ENCODE results near the gene WDSUB1.

The WDSUB1 gene

GRCh38 chr2:159202568-159203071 is 83.9 kb downstream of the WDSUB1 start:
- Histone ChIP-seq H3K14ac (ENCODE audit: low read length in 2 of 2) (no peak overlapping the region), H4K8ac (ENCODE audit: low read length) (no peak overlapping the region), H2AK5ac (ENCODE audit: low read length, severe bottlenecking) (no peak overlapping the region), H2BK5ac (ENCODE audit: low read depth, low read length, poor library complexity, severe bottlenecking) (no peak overlapping the region), H3K23ac (ENCODE audit: low read length in 2 of 2) (no peak overlapping the region), H2AFZ (ENCODE audit: low read depth, low read length) (no peak overlapping the region), H3K4me1 (ENCODE audit: control insufficient read depth, insufficient read depth, low read depth, low read length) (peaks cover 13% of the 10 kb centered on the region), H3K18ac (ENCODE audit: low read depth in 1 of 2, low read length in 2 of 2) (no peak overlapping the region), H3K9me3 (ENCODE audit: control insufficient read depth, low read length) (no peaks in the 10 kb centered on the region), H3K4me3 (ENCODE audit: insufficient read depth in 1 of 2, low read depth in 1 of 2, low read length in 2 of 2) (no peak overlapping the region), H2BK15ac (ENCODE audit: low read depth, poor library complexity, severe bottlenecking) (no peak overlapping the region), H3K4ac (ENCODE audit: low read depth in 1 of 2, low read length in 2 of 2) (no peak overlapping the region), H3K27me3 (ENCODE audit: control insufficient read depth in 1 of 2, insufficient read depth in 1 of 2, low read length in 2 of 2) (no peaks in the 10 kb centered on the region), H3K9ac (ENCODE audit: low read length) (peak overlapping the region; percentile 63), H2BK12ac (ENCODE audit: low read length in 2 of 2) (no peak overlapping the region), H3K4me2 (ENCODE audit: low read length, poor library complexity, severe bottlenecking) (no peak overlapping the region), H3K27ac (ENCODE audit: low read length, poor library complexity, severe bottlenecking) (peak overlapping the region; percentile 84), H2BK120ac (ENCODE audit: low read depth, low read length) (no peak overlapping the region), H4K91ac (ENCODE audit: low read length) (no peak overlapping the region), H3K79me1 (replicated peaks; ENCODE audit: low read length, poor library complexity, severe bottlenecking) (peaks cover 16% of the 10 kb centered on the region), H3K36me3 (ENCODE audit: control insufficient read depth in 1 of 2, insufficient read depth in 2 of 2, low read depth in 1 of 2, low read length in 2 of 2) (peaks cover 18 to 35% of the 10 kb centered on the region in 2 experiments)
- WGBS, result under 1% methylated on average over 4 of the region's 4 CpGs
- peak; percentile 100 for DNase-seq

GRCh38 chr2:159201360-159202063 is 85.0 kb downstream of the WDSUB1 start:
- peak overlapping the region in 1 of 2 experiments; percentile 1 for H3K18ac ChIP-seq (ENCODE audit: low read depth in 1 of 2, low read length in 2 of 2)
- peak overlapping the region; percentile 77 for H3K27ac ChIP-seq (ENCODE audit: low read length, poor library complexity, severe bottlenecking)
- H3K23ac ChIP-seq (ENCODE audit: low read length in 2 of 2), result no peak overlapping the region
- H2BK12ac ChIP-seq (ENCODE audit: low read length in 2 of 2), result peak overlapping the region in 1 of 2 experiments; percentile 58
- no peaks in the 10 kb centered on the region for H3K9me3 ChIP-seq (ENCODE audit: control insufficient read depth, low read length)
- H3K9ac ChIP-seq (ENCODE audit: low read length), result no peak overlapping the region
- H3K4ac ChIP-seq (ENCODE audit: low read depth in 1 of 2, low read length in 2 of 2), result no peak overlapping the region
- no peak overlapping the region for H2BK5ac ChIP-seq (ENCODE audit: low read depth, low read length, poor library complexity, severe bottlenecking)
- peaks cover 16% of the 10 kb centered on the region for H3K4me1 ChIP-seq (ENCODE audit: control insufficient read depth, insufficient read depth, low read depth, low read length)
- H4K91ac ChIP-seq (ENCODE audit: low read length), result no peak overlapping the region
- H3K14ac ChIP-seq (ENCODE audit: low read length in 2 of 2), result no peak overlapping the region
- no peak overlapping the region for H3K4me3 ChIP-seq (ENCODE audit: insufficient read depth in 1 of 2, low read depth in 1 of 2, low read length in 2 of 2)
- no peak overlapping the region for H2BK120ac ChIP-seq (ENCODE audit: low read depth, low read length)
- peak overlapping the region; percentile 42 for H2AK5ac ChIP-seq (ENCODE audit: low read length, severe bottlenecking)
- H3K36me3 ChIP-seq (ENCODE audit: control insufficient read depth in 1 of 2, insufficient read depth in 2 of 2, low read depth in 1 of 2, low read length in 2 of 2), result peaks cover 23 to 38% of the 10 kb centered on the region in 2 experiments
- H2BK15ac ChIP-seq (ENCODE audit: low read depth, poor library complexity, severe bottlenecking), result no peak overlapping the region
- no peak overlapping the region for H2AFZ ChIP-seq (ENCODE audit: low read depth, low read length)
- peak; percentile 90 for DNase-seq
- H3K79me1 ChIP-seq (replicated peaks; ENCODE audit: low read length, poor library complexity, severe bottlenecking), result peaks cover 16% of the 10 kb centered on the region
- no peak overlapping the region for H3K4me2 ChIP-seq (ENCODE audit: low read length, poor library complexity, severe bottlenecking)
- H4K8ac ChIP-seq (ENCODE audit: low read length), result no peak overlapping the region
- no peaks in the 10 kb centered on the region for H3K27me3 ChIP-seq (ENCODE audit: control insufficient read depth in 1 of 2, insufficient read depth in 1 of 2, low read length in 2 of 2)
- WGBS, result 54% methylated on average over 8 of the region's 8 CpGs

DNA sequence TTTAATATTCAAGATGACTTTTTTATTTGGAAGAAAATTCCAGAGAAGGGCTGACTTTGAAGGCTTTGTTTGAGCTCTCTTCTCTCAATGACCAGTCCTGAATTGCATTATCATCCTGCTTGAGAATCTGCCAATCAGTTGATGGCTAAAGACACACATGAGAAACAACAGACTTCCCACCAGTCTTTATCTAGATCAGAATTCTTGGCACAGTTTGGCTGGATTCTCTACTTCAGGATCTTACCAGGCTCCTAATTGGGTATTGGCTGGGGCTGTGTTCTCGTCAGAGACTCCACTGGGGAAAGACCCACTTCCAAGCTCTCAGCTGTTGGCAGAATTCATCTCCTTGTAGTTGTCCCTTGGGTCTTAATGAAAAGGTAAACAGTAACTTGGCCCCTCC is 86.0 kb downstream of the WDSUB1 start:
- no peak overlapping the region for H3K18ac ChIP-seq (ENCODE audit: low read depth in 1 of 2, low read length in 2 of 2)
- no peak overlapping the region for H3K4ac ChIP-seq (ENCODE audit: low read depth in 1 of 2, low read length in 2 of 2)
- WGBS, result no CpG with 5 or more reads among the region's 1 CpG
- no peaks in the 10 kb centered on the region for H3K9me3 ChIP-seq (ENCODE audit: control insufficient read depth, low read length)
- peaks cover 20% of the 10 kb centered on the region for H3K4me1 ChIP-seq (ENCODE audit: control insufficient read depth, insufficient read depth, low read depth, low read length)
- H3K23ac ChIP-seq (ENCODE audit: low read length in 2 of 2), result no peak overlapping the region
- no peak overlapping the region for H3K9ac ChIP-seq (ENCODE audit: low read length)
- no peak overlapping the region for H2BK5ac ChIP-seq (ENCODE audit: low read depth, low read length, poor library complexity, severe bottlenecking)
- H2BK12ac ChIP-seq (ENCODE audit: low read length in 2 of 2), result no peak overlapping the region
- H3K79me1 ChIP-seq (replicated peaks; ENCODE audit: low read length, poor library complexity, severe bottlenecking), result peaks cover 16% of the 10 kb centered on the region
- no peak overlapping the region for H2BK120ac ChIP-seq (ENCODE audit: low read depth, low read length)
- no peak overlapping the region for H2BK15ac ChIP-seq (ENCODE audit: low read depth, poor library complexity, severe bottlenecking)
- H3K4me3 ChIP-seq (ENCODE audit: insufficient read depth in 1 of 2, low read depth in 1 of 2, low read length in 2 of 2), result no peak overlapping the region
- no peak overlapping the region for H4K91ac ChIP-seq (ENCODE audit: low read length)
- H2AK5ac ChIP-seq (ENCODE audit: low read length, severe bottlenecking), result no peak overlapping the region
- H2AFZ ChIP-seq (ENCODE audit: low read depth, low read length), result no peak overlapping the region
- peak; percentile 46 for DNase-seq
- no peak overlapping the region for H3K4me2 ChIP-seq (ENCODE audit: low read length, poor library complexity, severe bottlenecking)
- peaks cover 25 to 40% of the 10 kb centered on the region in 2 experiments for H3K36me3 ChIP-seq (ENCODE audit: control insufficient read depth in 1 of 2, insufficient read depth in 2 of 2, low read depth in 1 of 2, low read length in 2 of 2)
- H3K14ac ChIP-seq (ENCODE audit: low read length in 2 of 2), result no peak overlapping the region
- no peaks in the 10 kb centered on the region for H3K27me3 ChIP-seq (ENCODE audit: control insufficient read depth in 1 of 2, insufficient read depth in 1 of 2, low read length in 2 of 2)
- no peak overlapping the region for H4K8ac ChIP-seq (ENCODE audit: low read length)
- H3K27ac ChIP-seq (ENCODE audit: low read length, poor library complexity, severe bottlenecking), result no peak overlapping the region

- no peak overlapping the region for H3K23ac ChIP-seq (ENCODE audit: low read length in 2 of 2)
- H3K4me2 ChIP-seq (ENCODE audit: low read length, poor library complexity, severe bottlenecking), result no peak overlapping the region
- H3K79me1 ChIP-seq (replicated peaks; ENCODE audit: low read length, poor library complexity, severe bottlenecking), result peaks cover 14% of the 10 kb centered on the region
- H4K8ac ChIP-seq (ENCODE audit: low read length), result no peak overlapping the region
- H2BK15ac ChIP-seq (ENCODE audit: low read depth, poor library complexity, severe bottlenecking), result no peak overlapping the region
- WGBS, result 97% methylated on average over 3 of the region's 4 CpGs
- no peak overlapping the region for H3K9ac ChIP-seq (ENCODE audit: low read length)
- DNase-seq, result peak; percentile 20
- H3K4me3 ChIP-seq (ENCODE audit: insufficient read depth in 1 of 2, low read depth in 1 of 2, low read length in 2 of 2), result no peak overlapping the region
- H3K9me3 ChIP-seq (ENCODE audit: control insufficient read depth, low read length), result no peaks in the 10 kb centered on the region
- no peak overlapping the region for H2AK5ac ChIP-seq (ENCODE audit: low read length, severe bottlenecking)
- no peak overlapping the region for H3K14ac ChIP-seq (ENCODE audit: low read length in 2 of 2)
- no peaks in the 10 kb centered on the region for H3K27me3 ChIP-seq (ENCODE audit: control insufficient read depth in 1 of 2, insufficient read depth in 1 of 2, low read length in 2 of 2)
- peaks cover 20% of the 10 kb centered on the region for H3K4me1 ChIP-seq (ENCODE audit: control insufficient read depth, insufficient read depth, low read depth, low read length)
- H4K91ac ChIP-seq (ENCODE audit: low read length), result no peak overlapping the region
- no peak overlapping the region for H2BK5ac ChIP-seq (ENCODE audit: low read depth, low read length, poor library complexity, severe bottlenecking)
- no peak overlapping the region for H2BK12ac ChIP-seq (ENCODE audit: low read length in 2 of 2)
- peak overlapping the region in 1 of 2 experiments; percentile 24 for H3K4ac ChIP-seq (ENCODE audit: low read depth in 1 of 2, low read length in 2 of 2)
- no peak overlapping the region for H3K18ac ChIP-seq (ENCODE audit: low read depth in 1 of 2, low read length in 2 of 2)
- H2BK120ac ChIP-seq (ENCODE audit: low read depth, low read length), result no peak overlapping the region
- H2AFZ ChIP-seq (ENCODE audit: low read depth, low read length), result no peak overlapping the region
- H3K36me3 ChIP-seq (ENCODE audit: control insufficient read depth in 1 of 2, insufficient read depth in 2 of 2, low read depth in 1 of 2, low read length in 2 of 2), result peaks cover 24 to 40% of the 10 kb centered on the region in 2 experiments
- H3K27ac ChIP-seq (ENCODE audit: low read length, poor library complexity, severe bottlenecking), result no peak overlapping the region
Observed at GRCh38 chr2:159199761-159200465, 86.6 kb downstream of the WDSUB1 start.

All from mesenchymal stem cell (in vitro differentiated cells and primary cell).